ENCODE data around the gene GABRR2.

GABRR2 gene

DNA sequence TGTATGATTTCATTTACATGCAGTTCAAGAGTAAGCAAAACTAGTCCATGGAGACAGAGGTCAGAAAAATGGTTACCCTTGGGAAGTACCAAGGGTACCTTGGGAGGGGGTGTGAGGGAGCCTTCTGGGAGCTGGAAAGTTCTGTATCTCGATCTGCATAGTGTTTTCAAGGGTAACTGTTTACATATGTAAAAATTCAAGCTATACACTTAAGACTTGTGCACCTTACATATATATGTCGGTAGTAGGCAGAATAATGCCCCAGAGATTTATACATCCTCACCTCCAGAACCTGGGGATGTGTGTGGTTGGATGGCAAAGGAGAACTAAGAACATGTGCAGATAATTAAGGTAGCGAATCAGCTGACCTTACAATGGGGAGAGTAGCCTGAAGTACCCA is 31.0 kb downstream of the GABRR2 start:
- TF ChIP-seq CTCF (IDR thresholded peaks at IDR 0.05): no peak
- no peaks in the 10 kb centered on the region for H3K9me3 ChIP-seq (ENCODE audit: control insufficient read depth, low read length)

GRCh38 chr6:89282749-89283148 is 32.4 kb downstream of the GABRR2 start:
- no peak for TF ChIP-seq CTCF (IDR thresholded peaks at IDR 0.05)
- Histone ChIP-seq H3K9ac (no peak overlapping the region), H3K4me3 (ENCODE audit: low read depth, low read length) (no peak overlapping the region), H3K4me2 (ENCODE audit: low read length) (no peak overlapping the region), H3K27ac (no peak overlapping the region), H3K79me2 (no peaks in the 10 kb centered on the region), H2AFZ (no peak overlapping the region), H3K9me3 (ENCODE audit: control insufficient read depth, low read length) (no peaks in the 10 kb centered on the region), H3K27me3 (ENCODE audit: control insufficient read depth, insufficient read depth, low read length) (no peaks in the 10 kb centered on the region), H3K36me3 (ENCODE audit: control insufficient read depth, insufficient read depth, low read length) (no peaks in the 10 kb centered on the region), H3K4me1 (no peaks in the 10 kb centered on the region)

More for the DNA sequence above, 31.0 kb downstream of the GABRR2 start:
- Histone ChIP-seq H3K79me2 (no peaks in the 10 kb centered on the region), H3K4me1 (no peaks in the 10 kb centered on the region), H3K4me3 (ENCODE audit: low read depth, low read length) (no peak overlapping the region), H3K27ac (no peak overlapping the region), H3K9ac (no peak overlapping the region), H3K36me3 (ENCODE audit: control insufficient read depth, insufficient read depth, low read length) (no peaks in the 10 kb centered on the region), H2AFZ (no peak overlapping the region), H3K27me3 (ENCODE audit: control insufficient read depth, insufficient read depth, low read length) (no peaks in the 10 kb centered on the region), H3K4me2 (ENCODE audit: low read length) (no peak overlapping the region)

- Histone ChIP-seq H3K9me3 (ENCODE audit: control insufficient read depth, low read length) (no peaks in the 10 kb centered on the region), H3K27ac (no peak overlapping the region), H3K4me3 (ENCODE audit: low read depth, low read length) (no peak overlapping the region), H3K4me1 (no peaks in the 10 kb centered on the region), H3K4me2 (ENCODE audit: low read length) (no peak overlapping the region), H3K27me3 (ENCODE audit: control insufficient read depth, insufficient read depth, low read length) (no peaks in the 10 kb centered on the region), H2AFZ (no peak overlapping the region), H3K36me3 (ENCODE audit: control insufficient read depth, insufficient read depth, low read length) (no peaks in the 10 kb centered on the region), H3K9ac (no peak overlapping the region), H3K79me2 (no peaks in the 10 kb centered on the region)
- TF ChIP-seq CTCF (IDR thresholded peaks at IDR 0.05): no peak
Measured at GRCh38 chr6:89281779-89282246, 33.3 kb downstream of the GABRR2 start.

GRCh38 chr6:89278956-89279355 is 36.1 kb downstream of the GABRR2 start:
- Histone ChIP-seq H3K9ac (no peak overlapping the region), H3K4me1 (no peaks in the 10 kb centered on the region), H3K27me3 (ENCODE audit: control insufficient read depth, insufficient read depth, low read length) (no peaks in the 10 kb centered on the region), H3K9me3 (ENCODE audit: control insufficient read depth, low read length) (no peaks in the 10 kb centered on the region), H2AFZ (no peak overlapping the region), H3K4me2 (ENCODE audit: low read length) (no peak overlapping the region), H3K36me3 (ENCODE audit: control insufficient read depth, insufficient read depth, low read length) (no peaks in the 10 kb centered on the region), H3K79me2 (no peaks in the 10 kb centered on the region), H3K4me3 (ENCODE audit: low read depth, low read length) (no peak overlapping the region), H3K27ac (no peak overlapping the region)
- no peak for TF ChIP-seq CTCF (IDR thresholded peaks at IDR 0.05)

DNA sequence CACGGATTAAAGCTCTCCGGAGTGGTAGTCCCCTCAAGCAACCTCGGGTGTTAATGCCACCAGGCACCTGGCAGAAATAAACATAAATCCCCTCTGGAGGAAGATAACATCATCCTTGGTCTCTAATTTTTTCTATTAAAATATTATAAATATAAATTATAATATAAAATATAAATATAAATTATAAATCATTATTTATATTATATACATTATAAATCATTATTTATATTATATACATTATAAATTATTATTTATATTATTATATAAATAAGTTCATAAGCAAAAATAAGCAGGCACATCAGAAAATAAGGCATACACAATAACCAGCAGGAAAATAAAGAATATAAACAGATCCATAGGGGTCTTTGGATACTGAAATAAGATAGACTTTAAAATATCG is 39.2 kb downstream of the GABRR2 start:
- no peak for TF ChIP-seq CTCF (IDR thresholded peaks at IDR 0.05)
- no peak overlapping the region for H2AFZ ChIP-seq
- H3K79me2 ChIP-seq: no peaks in the 10 kb centered on the region
- no peaks in the 10 kb centered on the region for H3K36me3 ChIP-seq (ENCODE audit: control insufficient read depth, insufficient read depth, low read length)
- H3K4me1 ChIP-seq: no peaks in the 10 kb centered on the region
- no peak overlapping the region for H3K9ac ChIP-seq
- H3K27me3 ChIP-seq (ENCODE audit: control insufficient read depth, insufficient read depth, low read length): no peaks in the 10 kb centered on the region
- H3K27ac ChIP-seq: no peak overlapping the region
- no peaks in the 10 kb centered on the region for H3K9me3 ChIP-seq (ENCODE audit: control insufficient read depth, low read length)
- no peak overlapping the region for H3K4me3 ChIP-seq (ENCODE audit: low read depth, low read length)
- no peak overlapping the region for H3K4me2 ChIP-seq (ENCODE audit: low read length)

All from parathyroid adenoma (tissue), 2 donors.